ENCODE results near the gene EDARADD. TPM values are rescaled to one million over a fixed set of nuclear protein-coding genes. Genes with fewer than 3 reads are reported as not detected.

EDARADD gene
- total and polyA plus RNA-seq, 2 of the 8 experiments (the other 6 are each of a cell fraction or from before 2014, with no cell fraction given), result 3.4 to 6.1 TPM

DNA sequence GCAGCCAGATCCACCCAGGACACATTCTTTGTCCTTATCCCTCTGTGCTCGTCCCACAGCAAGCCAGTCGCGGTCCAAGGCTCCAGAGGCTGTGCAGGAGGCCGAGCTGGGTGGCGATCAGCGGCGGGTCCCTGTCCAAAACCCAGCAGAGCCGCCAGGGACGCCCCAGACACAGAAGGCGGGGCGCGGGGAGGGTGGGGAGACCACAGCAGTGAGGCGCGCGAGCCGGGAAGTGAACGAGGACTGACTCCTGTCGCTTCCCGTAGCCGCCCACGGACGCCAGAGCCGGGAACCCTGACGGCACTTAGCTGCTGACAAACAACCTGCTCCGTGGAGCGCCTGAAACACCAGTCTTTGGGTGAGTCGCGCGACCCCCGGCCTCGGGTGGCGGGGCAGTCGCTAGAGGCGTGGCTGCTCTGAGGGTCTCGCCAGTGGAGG lies 129.6 kb downstream of the EDARADD start, which contains the start of gene LGALS8 (continued):
- TF ChIP-seq PHF8 (conservative IDR thresholded peaks at IDR 0.05; ENCODE audit: low read depth, low read length) (0 out of 2 replicates have a peak, but pooled peaks have one; percentile 4), CBX8 (IDR thresholded peaks at IDR 0.05; ENCODE audit: borderline replicate concordance, low read depth, low read length) (no peak), BACH1 (IDR thresholded peaks at IDR 0.05; ENCODE audit: low read length) (no peak), BRCA1 (IDR thresholded peaks at IDR 0.05; ENCODE audit: low read depth, low read length) (no peak), TBP (IDR thresholded peaks at IDR 0.05; ENCODE audit: low read depth, low read length) (no peak), POU5F1 (IDR thresholded peaks at IDR 0.05; ENCODE audit: low read depth, low read length) (no peak)
